ENCODE results near the gene TBC1D2.

TBC1D2 gene

GRCh38 chr9:98219794-98220370 lies 35.6 kb downstream of the TBC1D2 start:
- no peaks in the 10 kb centered on the region for H3K79me2 ChIP-seq (ENCODE audit: insufficient read depth, low read length)
- H4K20me1 ChIP-seq (ENCODE audit: low read depth, low read length), result no peaks in the 10 kb centered on the region
- TF ChIP-seq, protein P1, sequence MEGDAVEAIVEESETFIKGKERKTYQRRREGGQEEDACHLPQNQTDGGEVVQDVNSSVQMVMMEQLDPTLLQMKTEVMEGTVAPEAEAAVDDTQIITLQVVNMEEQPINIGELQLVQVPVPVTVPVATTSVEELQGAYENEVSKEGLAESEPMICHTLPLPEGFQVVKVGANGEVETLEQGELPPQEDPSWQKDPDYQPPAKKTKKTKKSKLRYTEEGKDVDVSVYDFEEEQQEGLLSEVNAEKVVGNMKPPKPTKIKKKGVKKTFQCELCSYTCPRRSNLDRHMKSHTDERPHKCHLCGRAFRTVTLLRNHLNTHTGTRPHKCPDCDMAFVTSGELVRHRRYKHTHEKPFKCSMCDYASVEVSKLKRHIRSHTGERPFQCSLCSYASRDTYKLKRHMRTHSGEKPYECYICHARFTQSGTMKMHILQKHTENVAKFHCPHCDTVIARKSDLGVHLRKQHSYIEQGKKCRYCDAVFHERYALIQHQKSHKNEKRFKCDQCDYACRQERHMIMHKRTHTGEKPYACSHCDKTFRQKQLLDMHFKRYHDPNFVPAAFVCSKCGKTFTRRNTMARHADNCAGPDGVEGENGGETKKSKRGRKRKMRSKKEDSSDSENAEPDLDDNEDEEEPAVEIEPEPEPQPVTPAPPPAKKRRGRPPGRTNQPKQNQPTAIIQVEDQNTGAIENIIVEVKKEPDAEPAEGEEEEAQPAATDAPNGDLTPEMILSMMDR (IDR thresholded peaks at IDR 0.05; ENCODE audit: insufficient read depth, low read length, poor library complexity, severe bottlenecking), result no peak
- no peak for TF ChIP-seq EZH2phosphoT487 (conservative IDR thresholded peaks at IDR 0.05; ENCODE audit: low read length)
- H3K36me3 ChIP-seq (ENCODE audit: low read length), result no peaks in the 10 kb centered on the region
- no peaks in the 10 kb centered on the region for H3F3A ChIP-seq (ENCODE audit: insufficient read depth)
- H3K4me2 ChIP-seq (ENCODE audit: low read depth, low read length, poor library complexity, severe bottlenecking), result no peak overlapping the region
- H3K27ac ChIP-seq (ENCODE audit: low read depth, low read length), result no peak overlapping the region
- no peak overlapping the region for H2AFZ ChIP-seq (ENCODE audit: low read depth, low read length, severe bottlenecking)
- H3K27me3 ChIP-seq (ENCODE audit: low read length), result no peaks in the 10 kb centered on the region
- H3K9ac ChIP-seq (ENCODE audit: low read length), result no peak overlapping the region
- no peak overlapping the region for H3K4me3 ChIP-seq (ENCODE audit: insufficient read depth, low read length, poor library complexity, severe bottlenecking)
- no peaks in the 10 kb centered on the region for H3K9me3 ChIP-seq (ENCODE audit: insufficient read depth, low read length)
- H3K9me2 ChIP-seq (replicated peaks; ENCODE audit: insufficient read depth, low read length), result no peaks in the 10 kb centered on the region

DNA sequence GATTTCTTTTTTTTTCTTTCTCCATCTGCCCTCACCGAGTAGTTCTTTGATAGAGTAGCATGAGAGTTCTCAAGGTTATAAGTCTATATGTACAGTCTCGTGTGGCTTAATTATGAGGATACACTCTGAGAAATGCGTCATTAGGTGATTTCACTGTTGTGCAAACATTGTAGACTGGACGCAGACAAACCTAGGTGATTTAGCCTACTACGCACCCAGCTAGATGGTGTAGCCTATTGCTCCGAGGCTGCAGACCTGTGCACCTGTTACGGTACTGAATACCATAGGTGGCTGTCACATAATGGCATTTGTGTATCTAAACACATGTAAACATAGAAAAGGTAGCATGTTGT lies 36.1 kb downstream of the TBC1D2 start:
- Histone ChIP-seq H3K4me3 (ENCODE audit: insufficient read depth, low read length, poor library complexity, severe bottlenecking) (no peak overlapping the region), H3K9me2 (replicated peaks; ENCODE audit: insufficient read depth, low read length) (no peaks in the 10 kb centered on the region), H3K79me2 (ENCODE audit: insufficient read depth, low read length) (no peaks in the 10 kb centered on the region), H4K20me1 (ENCODE audit: low read depth, low read length) (no peaks in the 10 kb centered on the region), H3F3A (ENCODE audit: insufficient read depth) (no peaks in the 10 kb centered on the region), H3K27me3 (ENCODE audit: low read length) (no peaks in the 10 kb centered on the region), H3K36me3 (ENCODE audit: low read length) (no peaks in the 10 kb centered on the region), H3K9me3 (ENCODE audit: insufficient read depth, low read length) (no peaks in the 10 kb centered on the region), H3K9ac (ENCODE audit: low read length) (no peak overlapping the region), H2AFZ (ENCODE audit: low read depth, low read length, severe bottlenecking) (no peak overlapping the region), H3K4me2 (ENCODE audit: low read depth, low read length, poor library complexity, severe bottlenecking) (no peak overlapping the region), H3K27ac (ENCODE audit: low read depth, low read length) (no peak overlapping the region)
- TF ChIP-seq, protein P1 (IDR thresholded peaks at IDR 0.05; ENCODE audit: insufficient read depth, low read length, poor library complexity, severe bottlenecking), result no peak
- no peak for TF ChIP-seq EZH2phosphoT487 (conservative IDR thresholded peaks at IDR 0.05; ENCODE audit: low read length)

DNA sequence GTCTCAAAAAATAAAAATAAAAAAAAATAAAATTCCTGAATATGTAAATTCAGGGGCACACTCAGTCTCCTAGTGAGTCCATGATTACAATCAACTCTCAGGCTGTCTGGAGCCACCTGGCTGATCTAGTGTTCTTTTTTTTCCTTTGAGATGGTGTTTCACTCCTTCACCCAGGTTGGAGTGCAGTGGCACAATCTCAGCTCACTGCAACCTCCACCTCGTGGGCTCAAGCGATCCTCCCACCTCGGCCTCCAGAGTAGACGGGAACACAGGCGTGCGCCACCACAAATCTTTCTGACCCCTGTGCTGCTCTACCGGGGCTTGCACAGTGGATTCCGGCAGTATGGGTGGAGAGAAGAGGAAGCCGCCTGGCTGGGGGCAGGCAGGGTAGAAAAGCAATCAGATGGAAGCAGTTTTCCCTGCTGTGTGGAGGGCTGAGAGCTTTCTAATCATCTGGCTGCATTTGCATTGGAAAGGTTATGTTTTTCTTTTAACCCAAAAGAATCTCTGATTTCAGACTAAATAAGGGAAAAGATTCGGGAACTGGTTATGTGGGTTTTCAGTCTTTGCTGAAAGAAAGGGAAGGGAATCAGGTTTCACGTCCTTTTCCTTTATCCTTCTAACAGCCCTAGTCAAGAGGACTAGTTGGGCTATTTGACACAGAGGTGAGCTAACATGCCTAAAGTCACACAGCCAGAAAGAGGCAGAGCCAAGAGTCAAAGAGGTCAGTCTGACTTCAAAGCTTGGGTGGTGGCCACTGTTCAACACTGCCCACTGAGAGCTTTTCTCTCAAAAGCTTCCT lies 36.7 kb downstream of the TBC1D2 start:
- Histone ChIP-seq H3K27ac (ENCODE audit: low read depth, low read length) (no peak overlapping the region), H3K4me2 (ENCODE audit: low read depth, low read length, poor library complexity, severe bottlenecking) (no peak overlapping the region), H4K20me1 (ENCODE audit: low read depth, low read length) (no peaks in the 10 kb centered on the region), H3K27me3 (ENCODE audit: low read length) (no peaks in the 10 kb centered on the region), H3K9ac (ENCODE audit: low read length) (no peak overlapping the region), H3K79me2 (ENCODE audit: insufficient read depth, low read length) (no peaks in the 10 kb centered on the region), H2AFZ (ENCODE audit: low read depth, low read length, severe bottlenecking) (no peak overlapping the region), H3K36me3 (ENCODE audit: low read length) (no peaks in the 10 kb centered on the region), H3K4me3 (ENCODE audit: insufficient read depth, low read length, poor library complexity, severe bottlenecking) (no peak overlapping the region), H3F3A (ENCODE audit: insufficient read depth) (no peaks in the 10 kb centered on the region), H3K9me2 (replicated peaks; ENCODE audit: insufficient read depth, low read length) (no peaks in the 10 kb centered on the region), H3K9me3 (ENCODE audit: insufficient read depth, low read length) (no peaks in the 10 kb centered on the region)
- TF ChIP-seq, protein P1 (IDR thresholded peaks at IDR 0.05; ENCODE audit: insufficient read depth, low read length, poor library complexity, severe bottlenecking), result no peak
- no peak for TF ChIP-seq EZH2phosphoT487 (conservative IDR thresholded peaks at IDR 0.05; ENCODE audit: low read length)

Data from SU-DHL-6 (cell line).